HG02884 (cell line): ENCODE data around the gene DYNC2I2.

ENCODE experiments used
- ATAC-seq: cut with Tn5 transposase; IDR thresholded peaks from one replicate; pipeline ENCODE4 v1.9.1; 2021; ENCODE audit warnings: mild to moderate bottlenecking, moderate library complexity; ENCODE audit not compliant: unreplicated experiment

DYNC2I2 gene

DNA sequence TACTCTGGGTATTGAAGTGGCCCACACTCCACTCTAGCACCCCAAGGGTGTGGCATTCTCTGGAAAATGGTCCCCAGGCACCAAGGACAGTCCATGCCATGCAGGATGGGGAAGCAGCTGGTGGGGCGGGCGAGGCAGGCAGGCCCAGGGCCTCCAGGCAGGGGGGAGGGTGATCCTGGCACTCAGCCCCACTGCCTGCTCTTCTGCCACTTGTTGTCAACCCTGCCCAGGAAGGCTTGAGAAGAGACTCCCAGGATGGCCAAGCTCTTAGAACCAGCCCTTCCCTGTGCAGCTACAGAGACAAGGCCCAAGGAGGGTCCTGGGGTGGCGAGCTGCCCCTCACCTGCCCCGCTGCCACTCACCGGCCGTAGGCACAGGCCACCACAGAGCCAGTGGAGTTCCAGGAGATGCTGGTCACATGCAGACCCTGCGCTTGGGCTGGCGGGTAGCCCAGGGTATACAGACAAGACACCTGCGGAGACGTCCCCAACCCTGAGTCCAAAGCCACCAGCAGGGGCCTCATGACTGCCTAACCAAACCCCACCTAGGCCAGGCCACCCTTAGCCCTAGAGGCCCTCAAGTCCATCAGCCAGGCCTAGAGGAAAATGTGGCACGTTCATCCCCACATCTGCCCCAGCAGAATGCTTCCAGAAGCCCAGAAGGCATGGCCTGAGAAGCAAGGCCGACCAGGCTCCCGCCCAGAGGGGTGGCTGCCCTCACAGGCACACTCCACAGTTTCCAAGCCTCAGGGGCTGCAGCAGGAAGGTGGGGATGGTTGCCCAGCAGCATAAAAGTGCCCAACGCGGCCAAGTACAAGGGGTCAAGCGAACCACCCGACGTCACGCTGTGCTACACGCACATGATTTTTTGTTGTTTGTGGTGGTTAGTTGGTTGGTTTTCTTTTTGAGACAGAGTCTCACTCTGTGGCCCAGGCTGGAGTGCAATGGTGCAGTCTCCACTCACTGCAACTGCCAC lies 19.8 kb downstream of the DYNC2I2 start:
- ATAC-seq: no peak

DNA sequence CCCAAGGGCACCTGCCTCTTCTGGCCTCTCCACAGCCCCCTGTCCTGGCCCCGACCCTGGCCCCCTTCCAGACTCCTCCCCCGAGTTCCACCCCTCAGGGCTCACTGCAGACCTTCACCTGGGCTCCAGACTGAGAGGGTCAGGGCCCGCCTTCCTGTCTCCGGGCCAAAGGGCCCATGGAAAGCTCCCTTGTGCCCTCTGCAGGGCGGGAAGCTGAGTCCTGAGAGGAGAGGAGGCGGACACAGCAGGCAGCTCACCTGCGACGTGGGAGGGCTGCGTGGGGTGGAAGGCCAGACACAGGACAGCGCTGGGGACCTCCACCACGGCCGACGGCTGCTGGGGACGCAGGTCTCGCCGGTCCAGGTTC lies 20.6 kb downstream of the DYNC2I2 start:
- ATAC-seq: no peak

DNA sequence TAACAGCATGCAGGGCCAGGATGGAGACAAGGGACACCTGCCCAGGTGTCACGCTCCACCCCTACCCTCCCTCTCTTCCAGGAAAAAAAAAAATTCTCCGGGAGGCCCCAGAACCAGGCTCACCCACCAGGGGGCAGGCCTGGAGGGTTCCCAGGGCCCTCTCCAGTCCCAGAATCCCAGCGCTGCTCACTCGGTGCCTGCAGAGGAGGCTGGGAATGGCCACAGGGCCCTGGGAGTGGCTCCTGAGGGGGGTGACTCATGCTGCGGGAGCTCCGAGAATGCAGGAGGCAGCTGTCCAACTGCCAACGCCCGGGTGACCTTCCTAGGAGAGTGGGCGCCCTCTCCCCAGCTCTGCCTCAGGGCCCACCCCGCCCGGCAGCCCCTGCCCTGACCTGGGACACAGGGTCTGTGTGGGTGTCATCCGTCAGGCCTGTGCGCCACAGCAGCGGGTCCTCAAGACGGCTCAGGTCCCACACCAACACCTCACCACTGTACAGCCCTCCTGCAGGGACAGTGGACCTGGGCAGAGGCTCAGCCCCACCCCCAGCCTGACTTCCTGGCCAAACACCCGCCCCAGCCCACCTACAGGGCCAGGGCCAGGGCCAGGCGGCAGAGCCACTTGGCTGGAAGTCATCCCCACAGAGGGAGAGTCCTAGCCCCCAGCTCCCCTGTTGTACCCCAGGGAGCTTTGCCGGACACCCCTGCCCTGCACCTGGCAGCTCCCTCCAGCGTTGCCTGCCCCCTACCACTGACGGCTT lies 21.2 kb downstream of the DYNC2I2 start:
- no peak for ATAC-seq

DNA sequence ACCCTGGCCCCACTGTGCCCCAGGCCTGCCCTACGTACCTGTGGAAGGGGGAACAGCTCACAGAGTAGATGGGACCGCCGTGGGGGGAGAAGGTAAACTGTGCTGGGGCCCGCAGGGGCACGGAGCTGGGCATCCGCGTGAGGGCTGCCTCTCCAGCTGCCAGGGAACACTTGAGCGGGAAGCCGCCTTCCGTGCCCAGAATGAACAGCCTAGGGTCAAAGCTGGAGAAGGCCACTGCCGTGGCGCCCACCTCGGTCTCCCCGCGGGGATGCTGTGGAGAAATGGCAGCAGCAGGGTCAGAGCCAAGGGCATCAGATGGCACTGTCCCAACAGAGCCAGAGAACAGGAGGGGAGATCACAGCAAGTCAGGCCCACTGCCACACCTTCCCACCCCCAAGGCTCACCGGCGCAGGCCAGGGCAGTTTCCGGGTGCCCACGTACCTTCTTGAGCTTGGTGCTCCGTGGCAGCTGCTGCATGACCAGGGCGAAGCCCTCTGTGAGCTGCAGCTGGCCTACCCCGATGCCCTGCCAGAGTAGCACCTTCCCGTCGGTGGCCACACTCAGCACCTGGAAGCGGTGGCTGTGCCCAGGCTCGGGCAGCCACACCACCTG lies 21.9 kb downstream of the DYNC2I2 start:
- no peak for ATAC-seq

DNA sequence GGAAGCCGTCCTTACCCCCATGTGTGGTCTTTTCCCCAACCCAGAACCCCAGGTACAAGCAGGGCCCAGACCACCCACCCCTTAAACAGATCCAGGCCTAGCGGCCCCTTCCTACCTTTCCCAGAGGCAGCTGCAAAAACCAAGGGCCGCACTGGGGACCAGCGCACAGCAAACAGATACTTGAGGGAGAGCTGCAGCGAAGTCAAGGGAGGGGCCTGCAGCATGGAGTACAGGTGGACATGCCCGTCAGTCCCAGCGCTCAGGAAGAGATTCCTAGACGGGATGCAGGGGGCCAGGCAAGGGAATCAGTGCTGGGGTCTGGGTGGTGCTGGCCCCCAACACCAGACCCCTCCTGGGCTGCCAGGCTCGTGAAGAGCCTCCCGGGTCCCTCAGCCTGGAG lies 22.5 kb downstream of the DYNC2I2 start:
- ATAC-seq: no peak

DNA sequence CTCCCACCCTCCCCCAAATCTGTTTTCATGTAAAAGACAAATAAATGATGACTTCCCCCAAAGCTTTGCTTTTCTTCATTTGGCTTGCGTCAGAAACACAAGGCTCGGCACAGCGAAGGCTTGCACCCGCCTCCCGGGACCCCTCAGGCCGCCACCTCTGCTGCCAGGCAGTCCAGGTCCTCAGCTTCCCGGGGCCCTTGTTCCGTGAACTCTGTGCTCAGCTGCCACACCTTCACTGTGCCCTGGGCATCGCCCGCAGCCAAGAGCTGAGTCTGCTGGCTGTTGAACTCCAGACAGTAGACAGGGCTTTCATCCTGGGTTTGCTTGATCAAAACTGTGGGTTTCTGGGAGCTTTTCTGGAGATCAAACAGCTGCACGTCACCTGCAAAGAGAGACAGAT lies 23.0 kb downstream of the DYNC2I2 start:
- ATAC-seq: no peak

DNA sequence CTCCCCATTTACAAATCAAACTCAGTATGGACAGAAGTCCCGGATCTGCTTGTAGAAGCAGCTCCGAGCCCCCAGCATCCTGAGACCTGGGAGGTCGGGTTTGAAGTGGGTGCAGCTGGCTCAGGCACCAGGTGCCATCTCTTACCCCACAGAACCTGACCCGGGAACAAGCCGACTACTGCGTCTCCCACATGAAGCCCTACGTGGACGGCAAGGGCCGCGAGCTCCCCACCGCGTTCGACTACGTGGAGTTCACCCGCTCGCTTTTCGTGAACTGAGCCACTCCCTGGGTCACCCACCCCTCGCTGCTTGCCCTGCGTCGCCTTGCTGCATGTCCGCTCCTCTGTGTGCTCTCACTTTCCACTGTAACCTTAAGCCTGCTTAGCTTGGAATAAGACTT lies 23.6 kb downstream of the DYNC2I2 start:
- no peak for ATAC-seq

DNA sequence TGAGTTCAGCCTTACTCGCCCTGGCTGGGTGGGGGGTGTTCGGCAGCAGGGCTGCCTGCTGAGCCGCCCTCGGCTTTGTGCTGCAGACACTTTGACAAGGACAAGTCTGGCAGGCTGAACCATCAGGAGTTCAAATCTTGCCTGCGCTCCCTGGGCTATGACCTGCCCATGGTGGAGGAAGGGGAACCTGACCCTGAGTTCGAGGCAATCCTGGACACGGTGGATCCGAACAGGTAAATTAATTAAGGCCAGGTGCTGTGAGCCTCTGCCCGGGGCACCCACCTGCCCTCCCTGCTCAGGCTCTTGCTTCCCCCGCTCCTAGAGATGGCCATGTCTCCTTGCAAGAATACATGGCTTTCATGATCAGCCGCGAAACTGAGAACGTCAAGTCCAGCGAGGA lies 24.2 kb downstream of the DYNC2I2 start:
- ATAC-seq: no peak

DNA sequence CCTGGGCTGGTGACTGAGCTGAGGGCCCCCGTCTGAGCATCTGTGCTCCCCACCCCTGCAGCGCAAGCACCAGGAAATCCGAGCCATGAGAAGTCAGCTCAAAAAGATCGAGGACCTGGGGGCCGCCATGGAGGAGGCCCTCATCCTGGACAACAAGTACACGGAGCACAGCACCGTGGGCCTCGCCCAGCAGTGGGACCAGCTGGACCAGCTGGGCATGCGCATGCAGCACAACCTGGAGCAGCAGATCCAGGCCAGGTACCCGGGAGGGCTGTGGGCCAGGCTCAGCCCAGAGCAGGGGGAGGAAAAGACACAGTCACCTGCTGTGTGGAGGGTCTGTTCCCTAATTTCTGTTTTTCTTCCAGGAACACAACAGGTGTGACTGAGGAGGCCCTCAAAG lies 24.6 kb downstream of the DYNC2I2 start:
- no peak for ATAC-seq

DNA sequence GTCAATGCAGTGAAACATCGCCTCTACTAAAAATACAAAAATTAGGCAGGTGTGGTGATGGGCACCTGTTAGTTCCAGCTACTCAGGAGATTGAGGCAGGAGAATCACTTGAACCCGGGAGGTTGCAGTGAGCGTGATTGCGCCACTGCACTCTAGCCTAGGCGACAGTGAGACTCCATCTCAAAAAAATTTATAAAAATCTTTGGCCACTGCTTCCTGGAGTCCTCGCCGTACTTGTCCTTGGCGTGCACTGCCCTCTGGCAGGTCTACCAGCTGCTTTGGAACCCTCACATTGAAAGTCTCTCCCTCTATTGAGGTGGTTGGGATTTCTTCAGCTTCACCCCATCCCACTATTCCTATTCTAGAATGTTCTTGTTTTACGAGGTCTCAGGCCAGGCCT lies 25.0 kb downstream of the DYNC2I2 start:
- no peak for ATAC-seq

DNA sequence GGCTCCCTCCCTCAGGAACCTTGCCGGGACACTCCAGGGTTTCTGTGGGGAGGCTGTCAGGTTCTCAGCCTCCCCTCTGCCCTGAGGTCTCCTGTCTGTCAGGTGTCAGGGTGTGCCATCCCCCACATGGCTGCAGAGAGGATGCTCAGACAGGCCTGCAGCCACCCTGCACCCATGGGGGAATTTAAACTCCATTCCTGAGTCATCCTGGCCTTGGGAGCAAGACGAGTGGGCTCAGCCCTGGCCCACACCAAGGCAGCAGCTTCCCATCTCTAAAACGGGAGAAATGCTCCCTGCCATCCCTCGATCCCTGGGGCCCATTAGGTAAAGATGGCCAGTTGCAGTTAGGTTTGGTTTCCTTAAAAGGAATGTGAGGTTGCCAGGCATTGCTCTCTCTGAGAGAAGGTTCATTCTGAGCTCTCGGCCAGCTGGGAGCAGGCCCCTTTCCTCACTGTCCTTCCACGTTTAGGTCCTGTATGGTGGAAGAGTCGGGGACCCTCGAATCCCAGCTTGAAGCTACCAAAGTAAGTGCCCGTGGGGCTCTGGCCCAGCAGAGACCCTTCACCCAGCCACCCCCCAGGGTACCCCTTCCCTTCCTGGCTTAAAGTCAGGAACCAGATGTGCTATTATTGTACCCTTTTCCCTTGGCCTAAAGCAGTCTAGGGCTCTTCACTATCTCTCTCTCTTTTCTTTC lies 26.6 kb downstream of the DYNC2I2 start:
- ATAC-seq: no peak

DNA sequence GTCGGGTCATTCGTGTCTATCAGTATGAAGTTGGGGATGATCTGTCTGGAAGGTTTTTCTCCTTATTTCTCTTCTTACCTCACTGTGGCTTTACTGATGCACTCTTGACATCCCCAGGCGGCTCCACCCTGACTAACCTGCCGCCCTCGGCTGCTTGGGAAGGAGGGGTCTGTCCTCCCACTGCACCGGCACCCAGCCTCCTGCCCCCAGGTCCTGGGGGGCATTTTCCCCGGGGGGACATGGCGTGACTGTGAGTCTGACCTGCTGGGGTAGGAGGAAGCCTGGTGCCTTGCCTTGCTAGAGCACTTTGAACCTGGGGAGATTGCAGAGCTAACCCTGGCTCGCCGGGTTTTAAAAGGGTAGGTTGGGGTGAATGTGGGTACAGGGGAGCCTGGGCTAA lies 27.5 kb downstream of the DYNC2I2 start:
- ATAC-seq: no peak

DNA sequence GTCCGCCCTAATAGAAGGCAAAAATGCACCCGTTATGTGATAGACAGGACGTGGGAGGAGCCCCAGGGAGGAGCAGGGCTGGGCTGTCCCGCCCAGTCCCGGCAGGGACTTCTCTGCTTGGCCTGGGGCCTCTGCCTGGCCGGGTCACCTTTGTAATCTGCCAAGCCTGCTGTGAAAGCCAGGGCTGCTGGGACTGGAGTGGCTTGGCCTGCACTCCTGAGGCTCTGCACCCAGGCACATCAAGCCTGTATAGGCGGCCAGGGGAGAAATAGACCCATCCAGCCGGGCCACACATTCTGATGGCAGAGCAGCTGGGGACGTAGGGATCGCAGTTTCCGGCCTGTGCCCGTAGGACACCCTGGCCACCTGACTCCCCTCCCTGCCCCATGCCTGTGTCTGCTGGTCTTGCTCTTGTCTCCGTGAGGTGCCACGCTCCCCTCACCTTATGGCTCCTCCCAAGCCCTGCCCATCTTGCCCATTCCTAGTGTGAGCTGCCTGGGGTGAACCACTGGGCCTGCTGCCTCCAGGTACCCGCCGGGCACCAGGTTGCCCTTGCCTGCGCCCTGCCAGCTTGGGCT lies 28.1 kb downstream of the DYNC2I2 start:
- no peak for ATAC-seq

DNA sequence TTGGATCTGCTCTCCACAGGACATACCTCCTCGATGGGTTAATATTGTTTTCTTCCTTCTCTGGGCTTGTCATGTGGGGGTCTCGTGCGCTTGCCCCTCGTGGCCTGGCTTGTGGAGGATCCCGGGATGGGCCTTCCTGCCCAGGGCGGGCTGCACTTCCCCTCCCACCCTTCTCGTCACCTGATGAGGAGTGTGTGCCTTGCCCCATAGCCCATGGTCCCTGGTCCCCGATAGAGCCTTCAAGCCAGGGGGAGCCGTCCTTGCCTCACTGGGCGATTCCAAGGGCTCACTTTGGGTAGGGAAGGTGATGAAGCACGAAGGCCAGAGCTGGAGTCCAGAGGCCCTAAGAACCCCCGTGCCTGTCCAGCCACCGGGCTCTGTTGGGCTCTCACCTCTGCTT lies 28.7 kb downstream of the DYNC2I2 start:
- ATAC-seq: no peak

DNA sequence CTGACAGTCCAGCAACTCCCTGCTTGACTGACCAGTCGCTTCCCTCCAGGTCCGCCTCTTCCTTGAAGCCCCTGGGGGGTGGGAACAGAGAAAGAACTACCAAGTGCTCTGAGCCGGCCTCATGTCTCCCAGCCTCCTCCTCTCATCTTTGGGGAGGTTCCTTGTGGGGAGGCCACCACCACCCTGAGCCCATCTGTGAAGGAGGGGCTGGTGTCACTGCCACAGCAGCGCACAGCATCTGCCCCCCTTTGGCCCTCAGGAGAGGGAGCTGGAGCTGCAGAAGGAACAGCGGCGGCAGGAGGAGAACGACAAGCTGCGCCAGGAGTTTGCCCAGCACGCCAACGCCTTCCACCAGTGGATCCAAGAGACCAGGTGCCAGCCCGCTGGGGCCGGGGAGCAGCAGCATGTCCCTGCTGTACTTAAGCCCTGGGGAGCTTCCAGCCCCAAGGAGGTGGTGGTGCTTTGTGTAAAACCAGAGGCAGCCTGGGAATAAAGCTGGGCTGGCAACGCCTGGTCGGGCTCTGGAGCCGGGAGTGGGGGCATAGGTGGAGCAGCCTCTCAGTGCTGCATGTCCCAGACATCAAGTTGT lies 29.4 kb downstream of the DYNC2I2 start:
- no peak for ATAC-seq

DNA sequence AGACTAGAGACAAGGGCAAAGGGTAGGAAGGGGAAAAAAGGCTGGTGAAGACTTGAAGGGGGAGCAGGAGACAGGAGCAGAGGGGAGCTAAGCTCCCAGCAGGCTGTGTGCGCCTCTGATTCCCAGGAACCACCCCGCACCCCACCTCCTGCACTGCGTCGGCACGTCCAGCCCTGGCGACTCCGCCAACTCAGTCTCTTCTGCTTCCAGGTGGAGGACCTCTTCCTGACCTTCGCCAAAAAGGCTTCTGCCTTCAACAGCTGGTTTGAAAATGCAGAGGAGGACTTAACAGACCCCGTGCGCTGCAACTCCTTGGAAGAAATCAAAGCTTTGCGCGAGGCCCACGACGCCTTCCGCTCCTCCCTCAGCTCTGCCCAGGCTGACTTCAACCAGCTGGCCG lies 30.5 kb downstream of the DYNC2I2 start:
- no peak for ATAC-seq

DNA sequence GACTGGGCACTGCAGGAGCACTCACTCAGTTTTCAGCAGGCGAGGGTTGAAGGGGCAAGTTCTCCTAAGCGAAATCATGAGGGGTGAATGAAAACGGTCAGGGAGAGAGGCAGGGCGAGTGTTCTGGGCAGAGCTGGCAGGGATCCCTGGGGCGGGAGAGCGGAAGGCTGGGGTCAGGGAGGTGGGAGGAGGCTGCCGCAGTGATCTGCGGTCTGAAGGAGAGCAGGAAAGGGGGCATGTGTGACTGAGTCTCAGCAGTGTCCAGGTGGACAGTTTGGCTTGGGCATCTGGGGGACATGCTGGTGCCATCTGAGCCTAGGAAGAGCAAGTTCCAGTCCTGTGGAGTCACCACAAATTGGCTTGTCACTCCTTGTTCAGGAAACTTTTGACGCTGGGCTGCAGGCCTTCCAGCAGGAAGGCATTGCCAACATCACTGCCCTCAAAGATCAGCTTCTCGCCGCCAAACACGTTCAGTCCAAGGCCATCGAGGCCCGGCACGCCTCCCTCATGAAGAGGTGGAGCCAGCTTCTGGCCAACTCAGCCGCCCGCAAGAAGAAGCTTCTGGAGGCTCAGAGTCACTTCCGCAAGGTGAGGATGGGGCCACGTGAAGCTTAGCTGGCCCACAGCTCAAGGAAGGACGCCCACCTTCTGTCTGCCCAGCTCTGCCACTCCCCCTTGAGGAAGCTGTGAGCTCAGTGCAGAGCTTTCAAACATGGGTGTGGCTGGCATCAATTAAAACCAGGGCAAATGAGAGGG lies 31.1 kb downstream of the DYNC2I2 start:
- no peak for ATAC-seq

DNA sequence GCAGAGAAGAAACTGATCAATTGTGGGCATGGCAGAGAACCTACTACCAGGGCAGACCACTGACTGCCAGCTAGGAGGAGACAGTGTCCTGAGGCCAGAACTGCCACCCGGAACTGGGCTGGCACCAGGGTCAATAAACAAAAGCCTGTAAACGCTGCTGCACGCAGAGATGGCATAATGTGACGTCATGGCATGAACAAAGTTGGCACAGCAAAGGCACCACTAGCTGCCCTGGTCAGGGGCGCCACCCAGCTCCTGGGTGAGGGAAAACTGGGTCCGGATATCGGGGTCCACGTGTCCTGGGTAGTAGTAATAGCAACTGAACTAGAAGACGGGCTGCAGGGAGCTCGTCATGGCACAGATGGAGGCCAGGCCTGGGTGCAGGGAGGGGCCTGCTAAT lies 32.1 kb downstream of the DYNC2I2 start:
- ATAC-seq: no peak

DNA sequence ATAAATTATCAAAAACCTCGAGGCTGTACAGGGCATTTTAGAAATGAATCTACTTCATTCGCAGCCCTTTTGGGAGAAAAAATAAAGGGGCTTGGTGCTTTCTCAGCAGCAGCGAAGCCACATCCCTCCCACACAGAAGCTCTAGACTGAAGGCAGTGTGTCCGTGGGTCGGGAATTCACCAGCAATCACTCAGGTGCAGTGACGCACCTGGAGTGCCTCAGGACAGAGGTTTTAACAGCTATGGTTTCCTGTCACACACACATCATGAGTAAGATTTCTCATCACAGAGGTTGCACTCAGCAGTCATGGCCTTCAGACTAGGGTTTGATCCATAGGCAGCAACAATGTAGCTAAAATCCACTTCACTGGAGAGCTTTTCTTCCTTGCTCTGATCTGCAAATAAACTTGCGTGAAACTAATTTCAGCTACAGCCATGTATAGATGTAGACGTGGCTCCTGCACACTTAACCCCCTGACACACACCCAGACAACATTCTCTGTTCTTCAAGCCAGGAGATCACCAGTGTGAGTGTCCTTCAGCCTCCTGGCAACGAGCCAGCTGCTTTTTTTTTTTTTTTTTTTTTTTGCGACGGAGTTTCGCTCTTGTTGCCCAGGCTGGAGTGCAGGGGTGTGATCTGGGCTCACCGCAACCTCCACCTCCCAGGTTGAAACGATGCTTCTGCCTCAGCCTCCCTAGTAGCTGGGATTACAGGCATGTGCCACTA lies 34.8 kb downstream of the DYNC2I2 start:
- ATAC-seq: no peak
